ENCODE data around the gene ZNF560. TPM values are rescaled to one million over a fixed set of nuclear protein-coding genes. Genes with fewer than 3 reads are reported as not detected.

ZNF560 gene
- total and polyA plus RNA-seq, 2 of the 13 experiments (the other 11 are each of a cell fraction or from before 2014, with no cell fraction given) = not detected

DNA sequence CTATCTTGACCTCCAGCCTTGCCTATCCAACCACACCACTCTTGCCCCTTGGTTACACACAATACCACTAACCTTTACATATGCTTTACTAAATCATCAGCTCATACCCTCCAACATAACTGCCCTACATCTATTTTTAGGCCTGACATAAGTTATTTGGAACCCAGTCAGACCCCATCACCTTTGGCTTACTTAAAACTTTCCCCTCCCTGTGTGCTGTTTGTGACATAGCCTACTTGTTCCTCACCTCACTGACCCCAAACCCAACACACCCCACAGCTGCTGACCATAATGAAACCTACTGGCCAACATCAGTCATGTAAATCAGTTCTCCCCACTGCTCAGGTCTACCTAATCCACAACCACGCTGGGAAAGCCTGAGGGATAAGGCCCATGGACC, 68.0 kb downstream of the ZNF560 start:
- Histone ChIP-seq H2AFZ (ENCODE audit: low read length) (no peak overlapping the region), H4K20me1 (ENCODE audit: insufficient read depth, low read length) (no peaks in the 10 kb centered on the region), H3K27me3 (ENCODE audit: control insufficient read depth in 1 of 2, insufficient read depth in 2 of 2, low read length in 2 of 2) (no peaks in the 10 kb centered on the region; a peak in 1 of 5 replicates), H3K9me3 (ENCODE audit: low read length) (no peaks in the 10 kb centered on the region), H3K4me2 (ENCODE audit: low read depth, low read length) (no peak overlapping the region), H3K36me3 (replicated peaks in 1 of 2; ENCODE audit: control insufficient read depth in 1 of 2, insufficient read depth in 2 of 2, low read length in 2 of 2) (peaks cover 15 to 28% of the 10 kb centered on the region in 2 experiments; a peak in 3 of 5 replicates), H3K4me3 (replicated peaks in 1 of 3; ENCODE audit: insufficient read depth in 1 of 3, low read depth in 2 of 3, low read length in 3 of 3) (no peak overlapping the region), H3K4me1 (ENCODE audit: insufficient read depth, low read length) (peaks cover 11% of the 10 kb centered on the region), H3K9ac (ENCODE audit: insufficient read depth, low read depth, low read length) (no peak overlapping the region), H3K27ac (ENCODE audit: extremely low read length, insufficient read depth, low read length) (no peak overlapping the region), H3K79me2 (ENCODE audit: insufficient read depth, low read length) (peaks cover 11% of the 10 kb centered on the region)
- 100% methylated on average over 1 of the region's 1 CpG for WGBS (ENCODE audit: low lambda C conversion rate)
- POLR2A ChIA-PET = no interaction called here
- no peak for DNase-seq (ENCODE audit: low spot score)
- no TSS peak for BruUV-seq (replicated peaks)
- in situ Hi-C loops (cut with HindIII; ENCODE audit: extremely low pct_ligation_motif_present, low pct_unique_long_range_greater_than_20kb) (no loop called here), intact Hi-C loops (cut with micrococcal nuclease; ENCODE audit: unreplicated experiment) (loop anchor here (10.0 kb wide), 1 partner anchor 296 kb away; no protein-coding TSS in a partner anchor)
- TF ChIP-seq PRDM4 (CRISPR knock-in tag; IDR thresholded peaks at IDR 0.05; ENCODE audit: borderline replicate concordance) = no peak
- no peak for TF ChIP-seq NR2F2 (IDR thresholded peaks at IDR 0.05; ENCODE audit: borderline replicate concordance, low read depth)
- TF ChIP-seq ZFP41 (CRISPR knock-in tag; IDR thresholded peaks at IDR 0.05; ENCODE audit: borderline replicate concordance) = no peak
- TF ChIP-seq, protein P1, sequence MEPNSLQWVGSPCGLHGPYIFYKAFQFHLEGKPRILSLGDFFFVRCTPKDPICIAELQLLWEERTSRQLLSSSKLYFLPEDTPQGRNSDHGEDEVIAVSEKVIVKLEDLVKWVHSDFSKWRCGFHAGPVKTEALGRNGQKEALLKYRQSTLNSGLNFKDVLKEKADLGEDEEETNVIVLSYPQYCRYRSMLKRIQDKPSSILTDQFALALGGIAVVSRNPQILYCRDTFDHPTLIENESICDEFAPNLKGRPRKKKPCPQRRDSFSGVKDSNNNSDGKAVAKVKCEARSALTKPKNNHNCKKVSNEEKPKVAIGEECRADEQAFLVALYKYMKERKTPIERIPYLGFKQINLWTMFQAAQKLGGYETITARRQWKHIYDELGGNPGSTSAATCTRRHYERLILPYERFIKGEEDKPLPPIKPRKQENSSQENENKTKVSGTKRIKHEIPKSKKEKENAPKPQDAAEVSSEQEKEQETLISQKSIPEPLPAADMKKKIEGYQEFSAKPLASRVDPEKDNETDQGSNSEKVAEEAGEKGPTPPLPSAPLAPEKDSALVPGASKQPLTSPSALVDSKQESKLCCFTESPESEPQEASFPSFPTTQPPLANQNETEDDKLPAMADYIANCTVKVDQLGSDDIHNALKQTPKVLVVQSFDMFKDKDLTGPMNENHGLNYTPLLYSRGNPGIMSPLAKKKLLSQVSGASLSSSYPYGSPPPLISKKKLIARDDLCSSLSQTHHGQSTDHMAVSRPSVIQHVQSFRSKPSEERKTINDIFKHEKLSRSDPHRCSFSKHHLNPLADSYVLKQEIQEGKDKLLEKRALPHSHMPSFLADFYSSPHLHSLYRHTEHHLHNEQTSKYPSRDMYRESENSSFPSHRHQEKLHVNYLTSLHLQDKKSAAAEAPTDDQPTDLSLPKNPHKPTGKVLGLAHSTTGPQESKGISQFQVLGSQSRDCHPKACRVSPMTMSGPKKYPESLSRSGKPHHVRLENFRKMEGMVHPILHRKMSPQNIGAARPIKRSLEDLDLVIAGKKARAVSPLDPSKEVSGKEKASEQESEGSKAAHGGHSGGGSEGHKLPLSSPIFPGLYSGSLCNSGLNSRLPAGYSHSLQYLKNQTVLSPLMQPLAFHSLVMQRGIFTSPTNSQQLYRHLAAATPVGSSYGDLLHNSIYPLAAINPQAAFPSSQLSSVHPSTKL (CRISPR knock-in tag; IDR thresholded peaks at IDR 0.05) = no peak
- TF ChIP-seq ATF7 (IDR thresholded peaks at IDR 0.05) = no peak
- TF ChIP-seq ATF7 (CRISPR knock-in tag; IDR thresholded peaks at IDR 0.05) = no peak
- no peak for TF ChIP-seq ZNF143 (CRISPR knock-in tag; IDR thresholded peaks at IDR 0.05)
- no peak for TF ChIP-seq NFYC (CRISPR knock-in tag; IDR thresholded peaks at IDR 0.05)
- ATAC-seq = no peak
- no peak for FAIRE-seq
- CTCF ChIA-PET (ENCODE audit: low intra/inter-chr PET ratio, low total read pairs) = no interaction called here
